ENCODE data around the gene ZFP62.

The ZFP62 gene

DNA sequence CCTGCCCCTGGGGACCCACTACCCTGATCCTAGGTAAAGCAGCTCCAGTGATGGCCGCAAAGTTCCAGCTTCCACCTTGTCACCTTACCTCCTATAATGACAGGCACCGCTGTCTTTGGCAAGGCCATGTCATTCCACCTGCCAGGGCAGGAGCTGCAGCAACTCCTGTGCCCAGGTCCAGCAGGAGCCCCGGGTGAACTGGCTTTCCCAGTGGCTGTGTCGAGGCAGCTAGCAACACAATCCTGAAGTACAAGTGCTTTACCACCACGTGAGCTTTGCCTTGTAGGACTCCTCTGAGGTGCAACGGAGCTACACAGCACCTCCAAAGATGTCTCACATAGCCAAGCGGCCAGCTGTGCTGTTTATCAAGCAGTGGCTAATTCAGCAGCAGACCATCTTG lies 37.7 kb downstream of the ZFP62 start:
- TF ChIP-seq CTCF (conservative IDR thresholded peaks at IDR 0.05; ENCODE audit: low read length), result no peak
- no peak overlapping the region for H3K4me3 ChIP-seq (ENCODE audit: low read length)
- DNase-seq (ENCODE audit: low read depth), result no peak

DNA sequence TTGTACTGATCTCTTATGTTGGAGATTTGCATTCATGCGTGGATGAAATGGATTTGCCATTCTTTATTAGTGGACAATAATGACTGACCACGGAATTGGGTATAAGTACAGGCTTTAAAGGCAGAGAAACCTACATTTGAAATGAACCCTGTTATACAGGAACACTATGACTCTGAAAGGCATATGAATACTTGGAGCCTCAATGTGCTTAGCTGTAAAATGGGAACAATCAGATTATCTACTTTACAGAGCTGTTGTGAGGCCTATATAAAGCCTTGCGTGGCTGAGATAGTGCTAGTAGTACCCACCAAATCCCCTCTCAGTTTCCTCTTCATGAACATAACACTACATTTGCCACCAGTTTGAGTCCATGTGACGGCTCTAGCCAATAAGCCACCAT lies 39.5 kb downstream of the ZFP62 start:
- no peak overlapping the region for H3K4me3 ChIP-seq (ENCODE audit: low read length)
- no peak for TF ChIP-seq CTCF (conservative IDR thresholded peaks at IDR 0.05; ENCODE audit: low read length)
- no peak for DNase-seq (ENCODE audit: low read depth)

DNA sequence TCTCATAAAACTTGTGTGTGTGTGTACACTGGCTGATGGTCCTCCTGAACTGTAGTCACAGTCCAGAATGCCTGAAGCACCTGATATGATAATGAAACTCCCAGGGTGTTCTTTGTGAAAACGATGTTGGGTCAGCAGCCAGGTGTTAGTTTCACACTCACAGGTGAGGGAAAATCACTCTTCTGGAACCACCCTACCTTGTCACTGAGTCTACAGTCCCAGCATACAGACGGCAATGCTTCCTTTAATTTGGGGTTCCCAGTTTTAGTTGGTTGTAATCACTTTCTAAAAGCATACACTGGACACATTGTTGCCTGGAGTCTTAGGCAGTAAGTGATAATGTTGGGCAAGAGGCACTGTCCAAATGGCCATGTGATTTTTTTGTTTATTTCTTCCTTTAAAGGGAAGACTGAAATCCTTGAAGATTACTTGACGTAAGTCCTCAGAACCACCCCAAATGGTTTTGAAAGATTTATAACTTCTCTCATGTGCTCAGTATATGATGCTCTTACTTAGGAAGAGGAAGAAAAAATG lies 40.2 kb downstream of the ZFP62 start:
- H3K4me3 ChIP-seq (ENCODE audit: low read length), result no peak overlapping the region
- no peak for DNase-seq (ENCODE audit: low read depth)
- TF ChIP-seq CTCF (conservative IDR thresholded peaks at IDR 0.05; ENCODE audit: low read length), result no peak

DNA sequence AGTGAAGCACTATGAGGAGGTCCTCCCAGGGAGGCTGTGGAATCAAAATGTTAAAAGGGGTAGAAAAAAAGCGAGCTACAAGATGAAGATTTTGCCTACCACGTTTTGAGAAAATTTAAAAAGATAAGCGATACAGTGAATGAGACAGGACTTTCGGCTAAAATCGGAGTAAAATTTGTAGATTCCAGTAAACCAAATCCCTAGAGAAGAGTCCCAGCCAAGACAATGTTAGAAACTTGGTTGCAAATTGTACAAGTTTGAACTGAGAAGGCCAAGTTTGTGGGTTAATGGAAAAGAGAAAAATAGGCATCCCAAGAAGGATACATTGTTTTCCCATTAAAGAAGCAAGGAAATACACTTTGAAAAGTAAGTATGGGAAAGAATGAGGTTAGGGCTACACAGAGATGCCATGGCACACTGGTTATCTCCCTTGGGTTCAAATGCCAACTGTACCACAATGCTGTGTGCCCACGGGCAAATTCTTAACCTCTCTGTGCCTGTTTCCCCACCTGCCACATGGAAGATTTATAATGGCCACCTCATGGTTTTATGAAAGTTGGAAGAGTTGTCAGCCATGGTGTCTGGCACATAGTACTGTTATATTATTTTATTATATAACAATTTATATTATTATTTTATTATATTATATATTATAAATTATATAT lies 42.3 kb downstream of the ZFP62 start:
- DNase-seq (ENCODE audit: low read depth), result no peak
- no peak for TF ChIP-seq CTCF (conservative IDR thresholded peaks at IDR 0.05; ENCODE audit: low read length)
- H3K4me3 ChIP-seq (ENCODE audit: low read length), result no peak overlapping the region

- DNase-seq (ENCODE audit: low read depth), result no peak
- TF ChIP-seq CTCF (conservative IDR thresholded peaks at IDR 0.05; ENCODE audit: low read length), result no peak
- H3K4me3 ChIP-seq (ENCODE audit: low read length), result no peak overlapping the region
Observed at GRCh38 chr5:180817893-180818674, 43.0 kb downstream of the ZFP62 start.

DNA sequence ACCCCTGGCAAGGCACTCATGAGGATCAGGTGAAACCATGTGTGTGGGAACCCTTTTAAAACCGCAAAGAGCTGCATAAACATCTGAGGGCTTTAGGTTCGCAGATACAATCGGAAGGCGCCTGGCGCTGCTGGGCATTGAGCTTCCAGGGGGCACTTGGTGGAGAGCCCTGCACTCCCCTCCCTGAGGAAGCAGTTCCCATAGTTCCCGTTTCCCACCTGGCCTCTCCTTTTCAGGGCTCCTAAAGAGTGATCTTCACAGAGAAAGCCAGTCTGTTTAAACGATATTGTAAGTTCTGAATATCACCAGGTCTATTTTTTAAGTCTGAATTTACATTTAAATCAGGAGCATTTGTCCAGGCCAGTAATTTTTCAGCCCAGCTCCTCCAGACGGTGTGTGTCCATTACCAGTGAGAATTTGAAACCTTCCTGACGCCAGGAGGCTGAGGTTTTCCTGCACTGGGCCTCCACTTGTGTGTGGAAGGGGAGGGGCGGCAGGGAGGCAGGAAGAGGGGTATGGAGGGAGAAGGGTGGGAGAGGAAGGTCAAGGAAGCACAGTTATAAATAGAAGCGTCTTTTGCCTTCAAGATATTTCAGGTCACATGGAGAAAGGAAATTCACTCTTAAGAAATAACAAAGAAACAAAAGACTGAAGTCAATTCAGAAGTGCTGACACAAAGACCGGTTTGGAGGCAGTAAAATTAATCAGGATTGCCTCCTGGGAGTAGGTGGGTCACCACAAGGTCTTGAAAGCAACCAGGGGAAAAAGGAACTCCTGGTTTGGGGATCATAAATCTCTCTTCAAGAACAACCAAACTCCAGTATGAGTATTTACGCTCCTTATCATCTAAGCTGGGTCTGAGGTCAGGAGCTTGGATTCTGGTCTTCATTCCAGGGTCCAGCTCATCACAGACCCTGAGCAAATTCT lies 44.2 kb downstream of the ZFP62 start:
- no peak overlapping the region for H3K4me3 ChIP-seq (ENCODE audit: low read length)
- DNase-seq (ENCODE audit: low read depth), result no peak
- no peak for TF ChIP-seq CTCF (conservative IDR thresholded peaks at IDR 0.05; ENCODE audit: low read length)
